ENCODE data around the gene PSEN1. TPM values are rescaled to one million over a fixed set of nuclear protein-coding genes. Genes with fewer than 3 reads are reported as not detected.
A peak's percentile ranks its signal among the peaks of the same experiment; 100 is the strongest.

The PSEN1 gene
- total RNA-seq, 4 donors from 2014 or later = 46.5 to 90.9 (median 62.0) TPM

GRCh38 chr14:73236157-73236556, 99.8 kb downstream of the PSEN1 start:
- WGBS = 77% methylated on average over 11 of the region's 11 CpGs
- Histone ChIP-seq H3K27ac (no peak overlapping the region), H3K36me3 (no peaks in the 10 kb centered on the region), H3K4me3 (no peak overlapping the region), H3K9me3 (no peaks in the 10 kb centered on the region), H3K27me3 (peaks cover 7% of the 10 kb centered on the region), H3K4me1 (peaks cover 44% of the 10 kb centered on the region)
- TF ChIP-seq CTCF (IDR thresholded peaks at IDR 0.05) (no peak), POLR2A (IDR thresholded peaks at IDR 0.05) (no peak), POLR2AphosphoS5 (IDR thresholded peaks at IDR 0.05) (no peak), EP300 (IDR thresholded peaks at IDR 0.05) (no peak)
- no peak for DNase-seq (ENCODE audit: low spot score in 2 of 2)

GRCh38 chr14:73236752-73237218, 100.5 kb downstream of the PSEN1 start:
- Histone ChIP-seq H3K27ac (no peak overlapping the region), H3K4me1 (peaks cover 50% of the 10 kb centered on the region), H3K27me3 (peaks cover 7% of the 10 kb centered on the region), H3K36me3 (no peaks in the 10 kb centered on the region), H3K4me3 (peak overlapping the region; percentile 72), H3K9me3 (no peaks in the 10 kb centered on the region)
- TF ChIP-seq POLR2AphosphoS5 (IDR thresholded peaks at IDR 0.05) (no peak), CTCF (IDR thresholded peaks at IDR 0.05) (no peak), EP300 (IDR thresholded peaks at IDR 0.05) (no peak), POLR2A (IDR thresholded peaks at IDR 0.05) (no peak)
- 70% methylated on average over 6 of the region's 7 CpGs for WGBS
- DNase-seq (ENCODE audit: low spot score in 2 of 2) = no peak

- DNase-seq (ENCODE audit: low spot score in 2 of 2) = no peak
- peak within 1 kb of the TSS; percentile 76 for H3K27ac ChIP-seq
- TF ChIP-seq POLR2A (IDR thresholded peaks at IDR 0.05) (no peak), EP300 (IDR thresholded peaks at IDR 0.05) (no peak), POLR2AphosphoS5 (IDR thresholded peaks at IDR 0.05) (no peak)
- 6% methylated on average over 19 of the region's 48 CpGs for WGBS
- H3K4me1 ChIP-seq = peaks cover 55% of the 10 kb centered on the region
- H3K27me3 ChIP-seq = peaks cover 7% of the 10 kb centered on the region
- H3K9me3 ChIP-seq = no peaks in the 10 kb centered on the region
- peak within 1 kb of the TSS; percentile 72 for H3K4me3 ChIP-seq
- H3K36me3 ChIP-seq = no peaks in the 10 kb centered on the region
Observed at GRCh38 chr14:73237219-73237785, 101.0 kb downstream of the PSEN1 start, which contains the start of gene PAPLN. TSS of gene PAPLN (plus strand) at chr14:73237506. CDS start at chr14:73239779, 2,273 bp downstream.

GRCh38 chr14:73237786-73238423, 101.6 kb downstream of the PSEN1 start:
- Histone ChIP-seq H3K4me1 (peaks cover 61% of the 10 kb centered on the region), H3K36me3 (no peaks in the 10 kb centered on the region), H3K9me3 (no peaks in the 10 kb centered on the region), H3K27me3 (peaks cover 7% of the 10 kb centered on the region), H3K27ac (peak overlapping the region; percentile 76), H3K4me3 (peak overlapping the region; percentile 72)
- WGBS = 1% methylated on average over 29 of the region's 73 CpGs
- DNase-seq (ENCODE audit: low spot score in 2 of 2) = no peak
- no peak for TF ChIP-seq POLR2AphosphoS5 (IDR thresholded peaks at IDR 0.05)
- no peak for TF ChIP-seq CTCF (IDR thresholded peaks at IDR 0.05)
- no peak for TF ChIP-seq POLR2A (IDR thresholded peaks at IDR 0.05)
- no peak for TF ChIP-seq EP300 (IDR thresholded peaks at IDR 0.05)

GRCh38 chr14:73238424-73238852, 102.1 kb downstream of the PSEN1 start:
- WGBS = 14% methylated on average over 10 of the region's 10 CpGs
- DNase-seq (ENCODE audit: low spot score in 2 of 2) = no peak
- TF ChIP-seq EP300 (IDR thresholded peaks at IDR 0.05) = no peak
- no peak for TF ChIP-seq CTCF (IDR thresholded peaks at IDR 0.05)
- TF ChIP-seq POLR2AphosphoS5 (IDR thresholded peaks at IDR 0.05) = no peak
- no peak for TF ChIP-seq POLR2A (IDR thresholded peaks at IDR 0.05)
- Histone ChIP-seq H3K4me3 (peak overlapping the region; percentile 72), H3K27me3 (peaks cover 7% of the 10 kb centered on the region), H3K27ac (peak overlapping the region; percentile 76), H3K4me1 (peaks cover 65% of the 10 kb centered on the region), H3K9me3 (no peaks in the 10 kb centered on the region), H3K36me3 (no peaks in the 10 kb centered on the region)

Data from suprapubic skin (tissue), 4 donors.